HEK293 (cell line): ENCODE results near the gene TCHP.

Experiments
- CTCF ChIA-PET: fragments of 350-600 bp; formaldehyde crosslinking; extraction: SDS; loops from one replicate; lab custom pipeline; 2021; ENCODE audit warnings: antibody characterized with exemption; lab: Yijun Ruan, JAX
- POLR2A ChIA-PET: fragments of 300-600 bp; formaldehyde crosslinking; extraction: SDS; loops from one replicate; lab custom pipeline; 2020; ENCODE audit warnings: antibody characterized with exemption, inconsistent platforms; lab: Yijun Ruan, JAX
- H3K27ac ChIP-seq: fragments of 200-500 bp; sonication (Bioruptor generic); 2 replicates; pipeline ENCODE4 v1.5.1; 2014; ENCODE audit warnings: low read depth, low read length, control low read depth, inconsistent platforms; ENCODE audit errors: extremely low read depth
- H3K36me3 ChIP-seq, 2 experiments: fragments of 200-500 bp in 1 of 2; sonication (Bioruptor generic) in 1 of 2; 1 replicate in 1 of 2; 2 replicates in 1 of 2; pipeline ENCODE4 v1.5.1; 2014 to 2017; ENCODE audit warnings: inconsistent platforms in 2 of 2, low read length in 2 of 2; ENCODE audit not compliant: control insufficient read depth in 2 of 2, insufficient read depth in 1 of 2
- H3K4me1 ChIP-seq: fragments of 200-500 bp; sonication (Bioruptor generic); 2 replicates; pipeline ENCODE4 v1.5.1; 2014; ENCODE audit warnings: mild to moderate bottlenecking, low read length, inconsistent platforms; ENCODE audit not compliant: control insufficient read depth, insufficient read depth
- H3K4me3 ChIP-seq: 2 replicates; pipeline ENCODE4 v1.5.1; 2011; ENCODE audit warnings: low read depth, mild to moderate bottlenecking, control low read depth, low read length, moderate library complexity
- H3K9me3 ChIP-seq: fragments of 200-500 bp; sonication (Bioruptor generic); 2 replicates; pipeline ENCODE4 v1.5.1; 2014; ENCODE audit warnings: low read depth, low read length, inconsistent platforms; ENCODE audit not compliant: control insufficient read depth, insufficient read depth
- AEBP2 ChIP-seq: fragments of 450-650 bp; formaldehyde crosslinking; IDR thresholded peaks from 2 replicates; pipeline ENCODE4 v1.5.1; 2016; ENCODE audit warnings: missing biosample characterization, missing genetic modification characterization, borderline replicate concordance
- BCL11A ChIP-seq: fragments of 450-650 bp; formaldehyde crosslinking; IDR thresholded peaks from 2 replicates; pipeline ENCODE4 v1.5.1; 2016; ENCODE audit warnings: low read depth, missing biosample characterization, missing genetic modification characterization
- KLF17 ChIP-seq: fragments of 450-650 bp; formaldehyde crosslinking; IDR thresholded peaks from 2 replicates; pipeline ENCODE4 v1.5.1; 2016; ENCODE audit warnings: missing biosample characterization, missing genetic modification characterization
- KLF7 ChIP-seq: fragments of 450-650 bp; formaldehyde crosslinking; IDR thresholded peaks from 2 replicates; pipeline ENCODE4 v1.5.1; 2016; ENCODE audit warnings: missing biosample characterization, missing genetic modification characterization, borderline replicate concordance
- PRDM2 ChIP-seq: fragments of 450-650 bp; formaldehyde crosslinking; IDR thresholded peaks from 2 replicates; pipeline ENCODE4 v1.5.1; 2016; ENCODE audit warnings: missing biosample characterization, missing genetic modification characterization, borderline replicate concordance
- REST ChIP-seq: fragments of 450-650 bp; formaldehyde crosslinking; IDR thresholded peaks from 2 replicates; pipeline ENCODE4 v1.5.1; 2016; ENCODE audit warnings: missing biosample characterization, missing genetic modification characterization
- SALL2 ChIP-seq: fragments of 450-650 bp; formaldehyde crosslinking; IDR thresholded peaks from 2 replicates; pipeline ENCODE4 v1.5.0; 2017; ENCODE audit warnings: missing biosample characterization, mild to moderate bottlenecking, missing genetic modification characterization, borderline replicate concordance
- SCRT2 ChIP-seq: fragments of 450-650 bp; formaldehyde crosslinking; IDR thresholded peaks from 2 replicates; pipeline ENCODE4 v1.5.1; 2016; ENCODE audit warnings: missing biosample characterization, missing genetic modification characterization
- WT1 ChIP-seq: fragments of 450-650 bp; formaldehyde crosslinking; IDR thresholded peaks from 2 replicates; pipeline ENCODE4 v1.5.1; 2016; ENCODE audit warnings: missing biosample characterization, missing genetic modification characterization
- ZBTB8A ChIP-seq: fragments of 450-650 bp; formaldehyde crosslinking; IDR thresholded peaks from 2 replicates; pipeline ENCODE4 v1.5.1; 2016; ENCODE audit warnings: missing biosample characterization, missing genetic modification characterization
- ZEB2 ChIP-seq: fragments of 450-650 bp; formaldehyde crosslinking; IDR thresholded peaks from 2 replicates; pipeline ENCODE4 v1.5.1; 2016; ENCODE audit warnings: missing biosample characterization, missing genetic modification characterization
- ZFP37 ChIP-seq: fragments of 450-650 bp; formaldehyde crosslinking; IDR thresholded peaks from 2 replicates; pipeline ENCODE4 v1.5.1; 2016; ENCODE audit warnings: missing biosample characterization, missing genetic modification characterization
- ZFP41 ChIP-seq: fragments of 450-650 bp; formaldehyde crosslinking; IDR thresholded peaks from 2 replicates; pipeline ENCODE4 v1.5.1; 2016; ENCODE audit warnings: missing biosample characterization, missing genetic modification characterization, borderline replicate concordance
- ZNF157 ChIP-seq: fragments of 450-650 bp; formaldehyde crosslinking; IDR thresholded peaks from 2 replicates; pipeline ENCODE4 v1.5.1; 2016; ENCODE audit warnings: missing biosample characterization, missing genetic modification characterization
- ZNF184 ChIP-seq: fragments of 450-650 bp; IDR thresholded peaks from 2 replicates; pipeline ENCODE4 v1.5.1; 2018; ENCODE audit warnings: missing biosample characterization, mild to moderate bottlenecking, missing genetic modification characterization
- ZNF266 ChIP-seq: fragments of 450-650 bp; formaldehyde crosslinking; IDR thresholded peaks from 2 replicates; pipeline ENCODE4 v1.5.1; 2016; ENCODE audit warnings: missing biosample characterization, missing genetic modification characterization, low read depth
- ZNF350 ChIP-seq: fragments of 450-650 bp; formaldehyde crosslinking; IDR thresholded peaks from 2 replicates; pipeline ENCODE4 v1.5.0; 2017; ENCODE audit warnings: missing biosample characterization, mild to moderate bottlenecking, missing genetic modification characterization
- ZNF416 ChIP-seq: fragments of 450-650 bp; formaldehyde crosslinking; IDR thresholded peaks from 2 replicates; pipeline ENCODE4 v1.5.1; 2016; ENCODE audit warnings: missing biosample characterization, missing genetic modification characterization
- ZNF514 ChIP-seq: fragments of 450-650 bp; formaldehyde crosslinking; IDR thresholded peaks from 2 replicates; pipeline ENCODE4 v1.5.1; 2016; ENCODE audit warnings: missing biosample characterization, missing genetic modification characterization
- ZNF530 ChIP-seq: fragments of 450-650 bp; formaldehyde crosslinking; IDR thresholded peaks from 2 replicates; pipeline ENCODE4 v1.5.1; 2016; ENCODE audit warnings: low read depth, missing biosample characterization, missing genetic modification characterization
- ZNF580 ChIP-seq: fragments of 450-650 bp; formaldehyde crosslinking; IDR thresholded peaks from 2 replicates; pipeline ENCODE4 v1.5.1; 2016; ENCODE audit warnings: missing biosample characterization, missing genetic modification characterization
- ZNF596 ChIP-seq: fragments of 450-650 bp; IDR thresholded peaks from 2 replicates; pipeline ENCODE4 v1.5.0; 2018; ENCODE audit warnings: missing biosample characterization, mild to moderate bottlenecking, missing genetic modification characterization, moderate library complexity
- ZNF624 ChIP-seq: fragments of 450-650 bp; formaldehyde crosslinking; IDR thresholded peaks from 2 replicates; pipeline ENCODE4 v1.5.1; 2017; ENCODE audit warnings: missing biosample characterization, missing genetic modification characterization
- ZNF791 ChIP-seq: fragments of 450-650 bp; formaldehyde crosslinking; IDR thresholded peaks from 2 replicates; pipeline ENCODE4 v1.5.1; 2016; ENCODE audit warnings: missing biosample characterization, missing genetic modification characterization

TCHP gene

GRCh38 chr12:109961612-109962011 lies 61.5 kb downstream of the TCHP start:
- TF ChIP-seq SALL2 (tag by site-specific recombination) (no peak), ZEB2 (tag by site-specific recombination) (no peak), ZNF514 (tag by site-specific recombination) (no peak), AEBP2 (no peak), ZNF530 (tag by site-specific recombination) (no peak), ZFP37 (tag by site-specific recombination) (no peak), ZFP41 (tag by site-specific recombination) (no peak), ZNF624 (tag by site-specific recombination) (no peak), PRDM2 (tag by site-specific recombination) (no peak), ZNF580 (tag by site-specific recombination) (no peak)
- no peak overlapping the region for H3K4me3 ChIP-seq
- POLR2A ChIA-PET, result no interaction called here
- CTCF ChIA-PET, result interaction anchor here (1.1 kb wide), 1 partner anchor 108 kb away, joined by 4 read pairs; no protein-coding TSS in a partner anchor
- no peaks in the 10 kb centered on the region for H3K9me3 ChIP-seq
- H3K27ac ChIP-seq, result no peak overlapping the region
- no peaks in the 10 kb centered on the region for H3K4me1 ChIP-seq
- H3K36me3 ChIP-seq, result peaks cover 13 to 64% of the 10 kb centered on the region in 2 experiments; a peak in 2 of 3 replicates

- Histone ChIP-seq H3K9me3 (no peaks in the 10 kb centered on the region), H3K27ac (no peak overlapping the region), H3K4me1 (no peaks in the 10 kb centered on the region), H3K4me3 (no peak overlapping the region), H3K36me3 (peaks cover 12 to 66% of the 10 kb centered on the region in 2 experiments)
- ChIA-PET POLR2A (no interaction called here), CTCF (no interaction called here)
- TF ChIP-seq ZNF416 (tag by site-specific recombination) (no peak), ZBTB8A (tag by site-specific recombination) (no peak), ZNF184 (tag by site-specific recombination) (no peak), ZNF596 (tag by site-specific recombination) (no peak), KLF17 (tag by site-specific recombination) (no peak), REST (no peak), ZNF266 (tag by site-specific recombination) (no peak), ZNF791 (tag by site-specific recombination) (no peak), ZNF350 (tag by site-specific recombination) (no peak), KLF7 (tag by site-specific recombination) (no peak), ZNF157 (no peak), BCL11A (tag by site-specific recombination) (no peak), SCRT2 (tag by site-specific recombination) (no peak), WT1 (no peak)
Measured at GRCh38 chr12:109962398-109962797, 62.3 kb downstream of the TCHP start.
